ENCODE results near the gene TAL1.

GRCh38 chr1:47188791-47189785 is 42.9 kb downstream of the TAL1 start:
- TF ChIP-seq POLR2A (IDR thresholded peaks at IDR 0.05) (no peak), CTCF (IDR thresholded peaks at IDR 0.05) (no peak)
